NCI-H1694 (cell line): ENCODE data around the gene OR6S1.
"Not testable (repeated sequence)": the region's sequence is repeated elsewhere in the genome, so short reads cannot be mapped to it uniquely, and the experiment has no call there.

ENCODE experiments used
- DNase-seq: peaks from one replicate; lab custom pipeline; 2025; lab: John Stamatoyannopoulos, UW

The OR6S1 gene

DNA sequence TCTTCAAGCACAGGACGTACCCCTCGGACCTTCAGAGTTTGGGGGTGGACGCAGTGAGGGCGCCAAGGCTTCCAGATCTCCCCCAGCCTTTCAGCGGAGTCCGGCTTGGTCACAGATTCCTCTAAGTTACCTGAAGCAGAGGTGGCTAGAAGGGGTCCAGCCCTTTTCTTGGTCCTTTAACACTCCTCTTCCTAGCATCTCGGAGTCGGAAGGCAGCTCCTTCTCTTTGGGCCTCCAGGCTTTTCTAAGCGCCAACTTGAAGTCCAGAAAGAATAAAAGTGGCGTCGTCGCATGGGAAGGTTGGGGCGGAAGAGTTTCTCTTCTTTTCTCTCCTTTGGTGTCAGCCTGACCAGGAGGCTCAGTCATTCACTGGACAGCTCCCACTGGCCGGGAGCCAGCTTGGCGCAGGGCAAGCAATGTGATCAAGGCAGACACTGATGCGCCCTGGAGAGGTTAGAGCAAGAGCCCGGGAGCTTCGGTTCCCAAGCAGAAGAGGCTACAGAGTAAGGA lies 9.6 kb downstream of the OR6S1 start:
- DNase-seq, result no peak

DNA sequence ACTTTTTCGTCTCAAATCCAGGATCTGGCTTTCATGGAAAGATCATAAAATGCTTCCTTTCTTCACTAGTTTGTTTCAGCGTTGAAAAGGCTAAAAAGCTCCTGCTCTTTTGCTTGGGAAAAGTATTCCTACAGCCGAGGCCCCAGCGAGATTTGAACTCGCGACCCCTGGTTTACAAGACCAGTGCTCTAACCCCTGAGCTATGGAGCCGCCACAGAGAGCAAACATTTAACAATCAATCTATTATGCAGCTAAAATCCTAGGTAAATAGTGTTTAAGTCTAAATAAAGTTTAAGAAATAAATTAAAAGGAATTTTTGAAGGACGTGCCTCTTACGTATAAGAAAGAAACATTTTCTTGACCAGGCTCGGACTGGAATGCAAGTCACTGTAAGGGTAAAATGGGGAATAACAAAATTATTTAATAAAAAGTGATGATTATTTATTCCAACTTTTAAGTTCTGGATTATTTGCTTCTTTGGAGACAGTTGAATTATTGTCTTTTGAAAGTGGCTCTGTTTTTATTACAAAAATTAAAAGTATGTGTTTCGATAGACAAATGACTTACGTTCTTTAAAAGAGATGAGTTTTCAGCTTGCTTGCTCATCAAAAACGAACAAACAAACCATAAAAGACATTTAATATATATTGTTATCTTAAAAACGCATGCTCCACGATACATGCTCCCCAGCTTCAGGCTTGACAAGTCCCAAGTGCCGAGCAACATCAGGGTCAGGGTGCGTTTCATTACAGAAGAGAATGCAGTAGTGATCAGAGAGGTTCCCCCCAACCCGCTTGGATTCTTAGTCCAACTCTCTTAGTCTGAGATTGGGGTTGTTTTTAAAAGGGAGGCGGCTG lies 10.2 kb downstream of the OR6S1 start:
- DNase-seq, result peak; percentile 82

DNA sequence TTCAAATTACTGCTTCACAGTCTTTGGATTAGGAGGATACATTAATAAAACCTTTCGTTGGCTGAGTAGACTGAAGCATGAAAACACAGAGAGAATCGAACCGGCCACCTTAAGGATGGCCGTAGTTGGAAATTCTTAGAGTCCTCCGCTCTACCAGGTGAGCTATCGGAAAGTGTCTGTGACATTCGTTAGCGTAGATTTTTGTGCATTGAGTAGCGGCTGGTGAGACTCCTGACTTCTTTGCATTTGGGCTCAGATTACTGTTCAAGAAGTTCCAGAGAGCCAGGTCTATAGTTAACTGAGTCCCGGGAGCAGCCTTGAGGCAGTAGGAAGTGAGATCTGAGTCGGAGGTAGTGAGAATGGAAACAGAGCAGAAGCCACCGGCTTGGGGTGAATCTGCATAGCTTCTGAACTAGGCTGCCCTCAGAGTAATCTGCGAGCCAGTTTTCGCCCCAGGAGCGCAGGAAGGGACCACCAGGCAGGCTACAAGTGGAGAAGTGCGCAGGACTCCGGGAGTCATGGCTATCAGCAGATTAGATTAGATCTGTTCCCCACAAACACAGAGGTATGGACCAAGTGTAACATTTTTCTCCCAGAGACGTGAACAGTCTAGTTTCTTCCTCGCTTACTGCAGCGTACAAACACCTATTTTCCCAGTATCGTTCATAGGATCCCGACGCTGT lies 11.0 kb downstream of the OR6S1 start:
- peak; percentile 55 for DNase-seq

DNA sequence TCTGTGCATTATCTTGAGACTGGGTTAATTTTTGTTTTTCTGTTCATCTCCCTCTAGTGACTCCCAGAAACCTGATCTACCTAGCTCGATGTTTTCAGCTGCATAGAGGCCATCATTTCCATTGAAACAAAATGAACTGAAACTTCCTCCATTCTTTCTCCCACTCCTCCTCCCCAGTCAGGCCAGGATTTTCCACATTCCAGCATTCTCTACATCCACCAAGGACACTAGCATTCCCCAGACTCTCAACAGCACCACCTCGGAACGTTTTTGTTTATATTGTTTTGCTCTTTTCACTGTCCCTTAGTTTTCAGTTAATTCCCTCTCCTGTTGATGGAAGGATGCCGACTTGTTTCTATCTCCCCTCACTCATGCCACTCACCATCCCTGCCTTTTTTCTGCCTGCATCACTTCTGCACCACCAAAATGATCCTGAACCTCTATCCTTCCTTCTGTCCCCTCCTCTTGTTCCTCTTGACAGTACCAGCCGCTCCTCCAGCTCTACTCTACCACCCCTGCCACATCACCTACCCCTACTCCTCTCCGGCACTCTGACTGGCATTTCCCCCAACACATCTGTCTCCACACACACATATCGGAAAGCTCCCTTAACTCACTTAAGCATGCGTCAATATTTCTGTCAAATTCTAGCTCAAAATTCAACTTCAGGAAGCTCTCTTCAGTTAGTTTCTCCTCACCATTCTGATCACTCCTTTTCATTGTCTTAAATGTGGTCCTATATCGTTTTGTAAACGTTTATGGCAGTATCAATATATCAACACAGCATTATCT lies 13.2 kb downstream of the OR6S1 start:
- no peak for DNase-seq

DNA sequence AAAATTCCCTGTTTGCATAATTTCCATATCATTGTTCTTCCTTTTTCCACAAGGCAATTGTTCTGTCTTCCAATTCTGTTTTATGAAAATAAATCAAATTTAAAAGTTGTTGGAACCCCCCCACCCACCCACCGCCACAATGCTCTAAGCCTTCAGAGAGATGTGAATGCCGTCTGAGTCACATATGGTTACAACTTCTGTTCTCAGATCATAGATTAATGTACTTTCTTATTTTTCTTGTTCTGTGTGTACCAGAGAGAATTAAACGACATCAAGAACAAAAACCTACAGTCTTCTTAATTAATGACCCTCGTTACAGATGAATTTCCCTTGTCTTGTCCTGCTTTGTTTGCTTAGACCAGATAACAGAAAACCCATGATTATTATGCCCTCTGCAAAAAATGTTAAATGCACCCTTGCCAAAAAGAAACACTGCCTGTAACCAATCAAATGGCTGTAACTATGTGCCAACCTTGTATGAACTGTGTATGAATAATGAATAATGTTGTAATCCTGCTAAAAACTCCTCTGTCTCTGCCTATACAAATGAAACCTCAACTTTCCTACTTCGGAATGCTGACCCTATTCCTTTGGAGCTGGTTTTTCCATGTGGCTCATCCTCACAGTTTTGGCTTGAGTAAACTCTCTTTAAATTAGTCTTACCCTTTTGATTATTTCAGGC lies 14.0 kb downstream of the OR6S1 start:
- no peak for DNase-seq

- no peak for DNase-seq
Measured at GRCh38 chr14:20626274-20626673, 15.2 kb downstream of the OR6S1 start.

DNA sequence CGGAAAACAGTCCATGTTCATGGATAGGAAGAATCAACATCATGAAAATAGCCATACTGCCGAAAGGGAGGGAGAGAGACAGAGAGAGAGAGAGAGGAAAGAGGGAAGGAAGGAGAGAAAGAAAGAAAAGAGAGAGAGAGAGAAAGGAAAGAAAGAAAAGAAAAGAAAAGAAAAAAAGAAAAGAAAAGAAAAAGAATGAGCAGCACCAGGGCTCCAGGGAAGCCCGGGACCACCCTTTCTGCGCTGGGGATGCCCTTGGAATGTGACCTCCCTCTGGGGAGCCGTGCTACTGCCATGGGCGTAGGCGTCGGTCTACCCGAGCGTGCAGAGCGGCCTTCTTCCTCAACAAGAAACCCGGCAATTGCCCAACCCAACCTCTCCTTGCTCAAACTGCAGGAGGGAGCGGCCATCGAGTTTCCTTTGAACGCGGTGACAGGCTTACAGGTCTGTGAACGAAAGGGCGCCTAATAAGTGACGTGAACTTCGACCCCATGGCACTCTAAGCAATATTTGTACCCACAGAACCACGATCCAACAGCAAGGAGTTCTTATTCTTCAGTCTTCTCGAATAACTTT lies 16.9 kb downstream of the OR6S1 start:
- no peak for DNase-seq

DNA sequence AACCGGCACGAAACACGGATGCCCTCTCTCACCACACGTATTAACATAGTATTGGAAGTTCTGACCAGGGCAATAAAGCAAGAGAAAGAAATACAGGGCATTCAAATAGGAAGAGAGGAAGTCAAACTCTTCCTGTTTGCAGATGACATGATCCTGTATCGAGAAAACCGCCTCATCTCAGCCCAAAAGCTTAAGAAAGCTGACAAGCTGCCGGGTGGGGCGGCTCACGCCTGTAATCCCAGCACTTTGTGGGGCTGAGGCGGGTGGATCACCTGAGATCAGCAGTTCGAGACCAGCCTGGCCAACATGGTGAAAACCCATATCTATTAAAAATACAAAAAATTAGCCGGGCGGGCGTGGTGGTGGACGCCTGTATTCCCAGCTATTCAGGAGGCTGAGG lies 17.7 kb downstream of the OR6S1 start:
- no peak for DNase-seq

GRCh38 chr14:20622816-20623291 lies 18.6 kb downstream of the OR6S1 start:
- DNase-seq, result no peak

DNA sequence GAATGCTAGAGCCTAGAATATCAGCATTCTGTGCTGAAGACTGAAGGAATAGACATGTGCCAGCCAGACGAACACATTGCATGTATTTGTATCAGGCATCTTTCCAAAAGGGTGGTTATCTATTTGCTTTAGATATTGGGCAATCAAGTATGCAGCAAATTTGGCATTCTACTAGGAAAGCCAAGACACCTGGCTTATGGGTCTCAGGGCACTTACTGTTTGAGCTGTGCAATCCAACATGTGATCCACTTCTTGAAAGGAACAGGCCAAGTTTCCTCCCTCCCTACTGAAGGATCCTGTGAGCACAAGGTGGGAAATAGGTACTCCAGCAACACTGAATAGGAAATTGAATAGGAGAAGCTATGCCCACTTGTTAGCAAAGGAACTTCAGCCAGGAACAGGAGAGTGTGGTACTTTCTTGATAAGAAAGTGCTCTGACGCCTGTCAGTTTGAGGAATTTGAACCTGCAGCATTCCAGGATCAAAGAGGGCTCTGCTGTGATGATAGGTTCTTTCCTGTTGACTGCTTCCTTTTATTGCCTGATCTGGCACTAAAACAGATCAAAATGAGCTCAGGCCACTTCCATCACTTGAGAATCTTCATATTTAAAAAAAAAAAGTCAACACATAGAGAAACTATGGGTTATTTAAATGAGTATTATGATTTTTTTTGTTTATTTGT lies 20.6 kb downstream of the OR6S1 start:
- no peak for DNase-seq

DNA sequence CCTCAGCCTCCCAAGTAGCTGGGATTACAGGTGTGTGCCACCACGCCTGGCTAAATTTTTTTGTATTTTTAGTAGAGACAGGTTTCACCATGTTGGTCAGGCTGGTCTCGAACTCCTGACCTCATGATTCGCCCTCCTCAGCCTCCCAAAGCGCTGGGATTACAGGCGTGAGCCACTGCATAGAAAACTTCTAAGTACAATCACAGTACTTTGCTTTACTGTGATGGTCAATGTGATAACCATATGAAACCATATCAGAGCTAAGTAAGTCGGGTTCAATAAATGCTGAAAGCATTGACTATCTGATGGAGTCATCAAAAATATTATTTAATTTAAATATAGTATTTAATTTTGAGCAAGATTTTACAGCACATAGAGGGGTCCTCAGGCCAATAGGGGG lies 21.8 kb downstream of the OR6S1 start:
- not testable (repeated sequence) for DNase-seq

- no peak for DNase-seq
Measured at GRCh38 chr14:20618271-20618749, 23.2 kb downstream of the OR6S1 start.

DNA sequence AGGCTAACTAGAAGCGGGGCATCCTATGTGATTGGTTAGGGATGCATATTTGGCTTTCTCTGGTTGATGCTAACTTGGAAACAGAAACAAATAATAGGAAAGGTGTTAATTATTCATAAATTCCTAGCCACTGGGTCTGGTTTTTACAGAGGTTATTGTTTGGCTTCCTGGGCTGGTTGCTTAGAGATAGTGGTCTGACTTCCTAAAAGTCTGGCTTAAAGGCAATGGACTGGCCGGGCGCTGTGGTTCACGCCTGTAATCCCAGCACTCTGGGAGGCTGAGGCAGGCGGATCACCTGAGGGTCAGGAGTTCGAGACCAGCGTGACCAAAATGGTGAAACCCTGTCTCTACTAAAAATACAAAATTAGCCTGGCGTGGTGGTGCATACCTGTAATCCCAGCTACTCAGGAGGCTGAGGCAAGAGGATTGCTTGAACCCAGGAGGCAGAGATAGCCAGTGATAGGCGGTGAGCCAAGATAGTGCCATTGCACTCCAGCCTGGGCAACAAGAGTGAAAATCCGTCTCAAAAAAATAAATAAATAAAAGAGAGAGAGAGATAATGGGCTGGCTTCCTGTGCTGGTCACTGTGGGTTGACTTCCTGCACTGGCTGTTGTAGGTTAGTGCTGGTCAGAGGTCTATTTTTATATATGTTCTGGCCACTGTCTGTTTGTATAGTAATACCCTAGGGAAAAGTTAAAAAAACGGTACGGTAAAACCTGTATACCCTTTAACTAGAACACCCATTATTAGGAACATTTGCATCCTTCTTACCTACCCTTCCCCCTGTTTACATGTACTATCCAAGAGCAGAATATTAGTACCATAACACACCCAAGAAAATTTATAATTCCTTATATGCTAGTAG lies 24.1 kb downstream of the OR6S1 start:
- DNase-seq, result no peak

- DNase-seq, result no peak
Measured at GRCh38 chr14:20615996-20616395, 25.5 kb downstream of the OR6S1 start.

DNA sequence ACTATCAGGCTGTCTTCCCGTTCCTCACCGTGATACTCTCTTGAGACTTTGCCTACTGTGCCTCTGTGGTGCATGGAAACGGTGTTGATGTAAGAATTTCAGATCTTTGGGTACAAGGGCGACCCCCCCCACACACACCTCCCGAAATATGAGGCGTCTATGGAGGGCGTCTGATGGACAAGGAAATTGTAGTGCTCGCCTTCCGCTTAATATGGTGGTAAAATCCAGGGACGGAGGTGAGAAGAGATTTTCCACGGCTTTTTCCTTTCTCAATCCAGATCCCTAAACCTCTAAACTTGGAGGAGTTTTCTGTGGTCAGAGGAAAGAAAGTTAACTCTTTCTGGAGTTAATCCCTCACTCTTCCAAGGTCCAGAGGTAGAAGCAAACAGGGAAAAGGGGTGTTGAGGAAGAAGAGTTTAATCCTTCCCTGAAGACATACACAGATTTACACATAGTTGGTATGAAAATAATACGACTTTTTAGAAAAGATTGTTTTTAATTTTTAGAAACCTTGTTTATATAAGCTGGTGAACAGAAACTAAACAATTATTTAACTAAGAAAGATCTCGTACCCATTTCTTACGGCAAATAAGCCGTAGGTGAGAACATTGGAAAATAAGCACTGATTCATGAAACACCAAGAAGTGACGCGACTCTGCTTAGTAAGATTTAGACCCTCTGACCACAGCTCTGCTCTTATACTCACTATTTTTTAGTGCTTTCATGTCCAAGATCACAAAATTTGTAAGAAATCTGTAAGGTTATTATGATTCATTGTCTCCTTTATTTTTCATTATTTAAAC lies 27.3 kb downstream of the OR6S1 start:
- no peak for DNase-seq

GRCh38 chr14:20613094-20614037 lies 28.1 kb downstream of the OR6S1 start:
- peak; percentile 99 for DNase-seq

DNA sequence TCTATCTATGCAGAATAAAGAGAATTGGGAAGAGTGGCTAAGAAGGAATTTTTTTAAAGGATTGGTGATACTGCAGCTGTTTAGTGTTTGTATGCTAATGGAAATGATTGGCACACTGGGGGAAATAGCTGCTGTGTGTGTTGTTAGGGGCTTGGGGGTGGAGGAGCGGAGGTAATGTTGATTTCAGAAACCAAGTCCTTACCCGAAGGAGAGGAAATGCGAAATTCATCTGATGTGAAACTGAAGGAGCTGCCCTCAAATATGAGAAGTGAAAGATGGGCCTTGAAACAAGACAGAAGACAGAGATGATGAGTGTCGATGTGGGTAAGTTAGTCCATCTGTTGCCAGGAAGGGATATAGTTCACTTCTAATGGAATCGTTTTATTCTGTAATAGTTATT lies 29.1 kb downstream of the OR6S1 start:
- no peak for DNase-seq

DNA sequence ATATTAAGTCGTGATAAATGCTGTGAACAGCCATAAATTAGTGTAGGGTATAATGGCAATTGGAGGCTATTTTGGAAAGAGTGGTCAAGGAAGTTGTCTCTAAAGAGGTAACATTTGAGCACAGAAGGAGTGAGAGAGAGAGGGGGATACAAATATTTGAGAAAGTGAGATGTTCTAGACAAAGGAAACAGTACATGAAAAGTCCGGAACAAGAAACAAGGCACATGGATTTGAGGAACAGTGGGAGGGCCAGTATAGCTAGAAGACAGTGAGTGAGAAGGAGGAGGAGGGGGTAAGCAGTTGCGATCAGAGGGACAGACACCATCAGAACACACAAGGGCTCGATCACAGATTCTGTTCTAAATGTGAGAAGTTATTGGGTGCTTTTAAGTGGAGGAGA lies 30.2 kb downstream of the OR6S1 start:
- DNase-seq, result no peak
